Loucy (cell line): ENCODE data around the gene VWF.

Source experiments
- H2AFZ ChIP-seq: fragments of 200-600 bp; sonication (generic); 2 replicates; pipeline ENCODE4 v1.6.0; 2016; ENCODE audit warnings: antibody characterized with exemption, mild to moderate bottlenecking, low read length, moderate library complexity
- H3F3A ChIP-seq: fragments of 200-600 bp; 2 replicates; pipeline ENCODE4 v1.6.0; 2016; ENCODE audit warnings: antibody characterized with exemption, low read depth, mild to moderate bottlenecking
- H3K27me3 ChIP-seq: fragments of 200-600 bp; sonication (generic); 2 replicates; pipeline ENCODE4 v1.6.1; 2014; ENCODE audit warnings: low read length, mild to moderate bottlenecking; ENCODE audit not compliant: insufficient read depth, poor library complexity, severe bottlenecking
- H3K36me3 ChIP-seq: fragments of 200-600 bp; sonication (generic); 2 replicates; pipeline ENCODE4 v1.6.1; 2016; ENCODE audit warnings: low read length; ENCODE audit not compliant: insufficient read depth
- H3K4me1 ChIP-seq: fragments of 200-600 bp; sonication (generic); 2 replicates; pipeline ENCODE4 v1.5.1; 2014; ENCODE audit warnings: low read length, mild to moderate bottlenecking; ENCODE audit not compliant: insufficient read depth, poor library complexity, severe bottlenecking
- H3K4me2 ChIP-seq: fragments of 200-600 bp; sonication (generic); 2 replicates; pipeline ENCODE4 v1.6.0; 2014; ENCODE audit warnings: antibody characterized with exemption, low read length, low read depth, mild to moderate bottlenecking; ENCODE audit not compliant: poor library complexity, severe bottlenecking
- H3K4me3 ChIP-seq: fragments of 200-600 bp; sonication (generic); 2 replicates; pipeline ENCODE4 v1.5.1; 2014; ENCODE audit warnings: low read length, mild to moderate bottlenecking, mixed read lengths; ENCODE audit not compliant: poor library complexity, severe bottlenecking
- H3K79me2 ChIP-seq: fragments of 200-600 bp; sonication (generic); 2 replicates; pipeline ENCODE4 v1.6.1; 2014; ENCODE audit warnings: low read length; ENCODE audit not compliant: insufficient read depth
- H3K9ac ChIP-seq: fragments of 200-600 bp; sonication (generic); 2 replicates; pipeline ENCODE4 v1.6.0; 2014; ENCODE audit warnings: mild to moderate bottlenecking, low read depth, low read length, moderate library complexity; ENCODE audit not compliant: poor library complexity, severe bottlenecking
- H3K9me2 ChIP-seq: fragments of 200-600 bp; sonication (generic); replicated peaks from 2 replicates; pipeline ENCODE4 v1.6.1; 2016; ENCODE audit warnings: low read depth, low read length, mixed read lengths
- H3K9me3 ChIP-seq: fragments of 200-600 bp; sonication (generic); 2 replicates; pipeline ENCODE4 v1.6.1; 2014; ENCODE audit warnings: mild to moderate bottlenecking, antibody characterized with exemption, low read length, low read depth; ENCODE audit not compliant: insufficient read depth
- H4K20me1 ChIP-seq: fragments of 200-600 bp; sonication (generic); 2 replicates; pipeline ENCODE4 v1.6.0; 2014; ENCODE audit warnings: antibody characterized with exemption, low read length, mild to moderate bottlenecking; ENCODE audit not compliant: insufficient read depth, poor library complexity, severe bottlenecking
- EZH2phosphoT487 ChIP-seq: fragments of 200-600 bp; IDR thresholded peaks from 2 replicates; pipeline ENCODE4 v1.6.1; 2018; ENCODE audit warnings: antibody characterized with exemption, mild to moderate bottlenecking, moderate library complexity, borderline replicate concordance
- TF ChIP-seq, protein P1 (sequence below): fragments of 200-600 bp; sonication (generic); conservative IDR thresholded peaks from 2 replicates; pipeline ENCODE4 v1.5.1; 2014; ENCODE audit warnings: mild to moderate bottlenecking, antibody characterized with exemption, low read length

The VWF gene

DNA sequence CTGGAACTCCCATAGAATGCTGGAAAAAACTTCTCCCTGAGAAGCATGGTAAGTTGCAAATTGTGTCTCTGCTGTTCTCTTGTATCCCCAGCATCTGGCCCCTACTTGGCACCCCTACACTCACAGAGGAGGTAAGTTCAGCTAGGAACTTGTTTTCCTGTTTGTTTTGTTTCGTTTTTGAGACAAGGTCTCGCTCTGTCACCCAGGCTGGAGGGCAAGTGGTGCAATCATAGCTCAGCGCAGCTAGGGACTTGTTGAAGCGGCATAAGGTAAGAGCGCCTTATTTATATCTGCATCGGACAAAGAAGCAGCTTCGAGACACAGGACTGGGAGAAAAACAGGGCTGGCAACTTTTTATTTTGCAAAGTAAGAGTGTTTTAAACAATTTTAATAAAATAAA is 161.0 kb downstream of the VWF start:
- H3K79me2 ChIP-seq = no peaks in the 10 kb centered on the region
- TF ChIP-seq EZH2phosphoT487 = no peak
- TF ChIP-seq, protein P1, sequence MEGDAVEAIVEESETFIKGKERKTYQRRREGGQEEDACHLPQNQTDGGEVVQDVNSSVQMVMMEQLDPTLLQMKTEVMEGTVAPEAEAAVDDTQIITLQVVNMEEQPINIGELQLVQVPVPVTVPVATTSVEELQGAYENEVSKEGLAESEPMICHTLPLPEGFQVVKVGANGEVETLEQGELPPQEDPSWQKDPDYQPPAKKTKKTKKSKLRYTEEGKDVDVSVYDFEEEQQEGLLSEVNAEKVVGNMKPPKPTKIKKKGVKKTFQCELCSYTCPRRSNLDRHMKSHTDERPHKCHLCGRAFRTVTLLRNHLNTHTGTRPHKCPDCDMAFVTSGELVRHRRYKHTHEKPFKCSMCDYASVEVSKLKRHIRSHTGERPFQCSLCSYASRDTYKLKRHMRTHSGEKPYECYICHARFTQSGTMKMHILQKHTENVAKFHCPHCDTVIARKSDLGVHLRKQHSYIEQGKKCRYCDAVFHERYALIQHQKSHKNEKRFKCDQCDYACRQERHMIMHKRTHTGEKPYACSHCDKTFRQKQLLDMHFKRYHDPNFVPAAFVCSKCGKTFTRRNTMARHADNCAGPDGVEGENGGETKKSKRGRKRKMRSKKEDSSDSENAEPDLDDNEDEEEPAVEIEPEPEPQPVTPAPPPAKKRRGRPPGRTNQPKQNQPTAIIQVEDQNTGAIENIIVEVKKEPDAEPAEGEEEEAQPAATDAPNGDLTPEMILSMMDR = no peak
- no peaks in the 10 kb centered on the region for H3F3A ChIP-seq
- H3K4me2 ChIP-seq = no peak overlapping the region
- H3K9me3 ChIP-seq = no peaks in the 10 kb centered on the region
- no peak overlapping the region for H3K9ac ChIP-seq
- H3K4me1 ChIP-seq = no peaks in the 10 kb centered on the region
- no peaks in the 10 kb centered on the region for H3K9me2 ChIP-seq
- H3K36me3 ChIP-seq = no peaks in the 10 kb centered on the region
- no peak overlapping the region for H3K4me3 ChIP-seq
- H4K20me1 ChIP-seq = no peaks in the 10 kb centered on the region
- H2AFZ ChIP-seq = no peak overlapping the region
- H3K27me3 ChIP-seq = no peaks in the 10 kb centered on the region

DNA sequence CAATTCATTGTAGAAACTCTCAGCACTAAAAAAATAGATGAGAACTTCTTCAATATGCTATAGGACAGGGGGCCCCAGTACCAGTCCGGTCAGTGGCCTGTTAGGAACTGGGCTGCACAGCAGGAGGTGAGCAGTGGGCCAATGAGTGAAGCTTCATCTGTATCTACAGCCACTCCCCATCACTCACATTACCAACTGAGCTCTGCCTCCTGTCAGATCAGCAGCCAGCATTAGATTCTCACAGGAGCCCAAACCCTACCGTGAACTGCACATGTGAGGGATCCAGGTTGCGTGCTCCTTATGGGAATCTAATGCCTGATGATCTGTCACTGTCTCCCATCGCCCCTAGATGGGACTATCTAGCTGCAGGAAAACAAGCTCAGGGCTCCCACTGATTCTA is 163.7 kb downstream of the VWF start:
- H4K20me1 ChIP-seq = no peaks in the 10 kb centered on the region
- no peaks in the 10 kb centered on the region for H3K27me3 ChIP-seq
- no peaks in the 10 kb centered on the region for H3K9me2 ChIP-seq
- no peak overlapping the region for H3K4me3 ChIP-seq
- no peaks in the 10 kb centered on the region for H3K9me3 ChIP-seq
- no peaks in the 10 kb centered on the region for H3K79me2 ChIP-seq
- H3K36me3 ChIP-seq = no peaks in the 10 kb centered on the region
- H3K9ac ChIP-seq = no peak overlapping the region
- no peaks in the 10 kb centered on the region for H3K4me1 ChIP-seq
- H3K4me2 ChIP-seq = no peak overlapping the region
- H3F3A ChIP-seq = no peaks in the 10 kb centered on the region
- TF ChIP-seq, protein P1 = no peak
- no peak for TF ChIP-seq EZH2phosphoT487
- H2AFZ ChIP-seq = no peak overlapping the region

DNA sequence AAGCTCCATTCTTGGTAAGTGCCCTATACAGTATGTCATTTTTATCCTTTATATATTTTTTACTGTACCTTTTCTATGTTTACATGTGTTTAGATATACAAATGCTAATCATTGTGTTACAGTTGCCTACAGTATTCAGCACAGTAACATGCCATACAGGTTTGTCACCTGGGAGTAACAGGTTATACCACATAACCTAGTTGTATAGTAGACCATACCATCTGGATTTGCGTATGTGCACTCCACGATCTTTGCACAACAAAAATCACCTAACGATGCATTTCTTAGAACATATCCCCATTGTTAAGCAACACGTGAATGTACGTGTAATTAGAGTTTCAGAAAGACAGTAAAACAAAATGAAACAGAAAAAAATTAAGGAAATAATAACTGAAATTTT is 167.5 kb downstream of the VWF start:
- no peaks in the 10 kb centered on the region for H3F3A ChIP-seq
- no peaks in the 10 kb centered on the region for H4K20me1 ChIP-seq
- no peak overlapping the region for H3K9ac ChIP-seq
- no peak overlapping the region for H3K4me2 ChIP-seq
- no peak overlapping the region for H2AFZ ChIP-seq
- no peaks in the 10 kb centered on the region for H3K36me3 ChIP-seq
- no peaks in the 10 kb centered on the region for H3K79me2 ChIP-seq
- H3K4me3 ChIP-seq = no peak overlapping the region
- no peaks in the 10 kb centered on the region for H3K27me3 ChIP-seq
- H3K4me1 ChIP-seq = no peaks in the 10 kb centered on the region
- TF ChIP-seq, protein P1 = no peak
- H3K9me3 ChIP-seq = no peaks in the 10 kb centered on the region
- H3K9me2 ChIP-seq = no peaks in the 10 kb centered on the region
